Hepatocyte (in vitro differentiated cells): ENCODE results near the gene TBC1D4. TPM values are rescaled to one million over a fixed set of nuclear protein-coding genes. Genes with fewer than 3 reads are reported as not detected.

Source experiments
- DNase-seq: peaks from one replicate; pipeline ENCODE4 v3.0.0-alpha.2; 2016; ENCODE audit warnings: low spot score
- H2AFZ ChIP-seq: fragments of 200-600 bp; sonication (generic); 2 replicates; pipeline ENCODE4 v1.6.0; 2016; ENCODE audit warnings: antibody characterized with exemption, mild to moderate bottlenecking
- H3K27ac ChIP-seq: fragments of 200-600 bp; sonication (generic); 2 replicates; pipeline ENCODE4 v1.5.1; 2016; ENCODE audit warnings: mild to moderate bottlenecking
- H3K27me3 ChIP-seq: fragments of 200-600 bp; sonication (generic); 2 replicates; pipeline ENCODE4 v1.6.1; 2016
- H3K36me3 ChIP-seq: fragments of 200-600 bp; sonication (generic); replicated peaks from 2 replicates; pipeline ENCODE4 v1.5.1; 2016; ENCODE audit warnings: low read depth; ENCODE audit not compliant: insufficient read depth
- H3K4me1 ChIP-seq: fragments of 200-600 bp; sonication (generic); 2 replicates; pipeline ENCODE4 v1.5.1; 2016; ENCODE audit warnings: mild to moderate bottlenecking, moderate library complexity; ENCODE audit not compliant: insufficient read depth
- H3K4me2 ChIP-seq: fragments of 200-600 bp; sonication (generic); 2 replicates; pipeline ENCODE4 v1.6.0; 2016
- H3K4me3 ChIP-seq: fragments of 200-600 bp; sonication (generic); 2 replicates; pipeline ENCODE4 v1.5.1; 2016; ENCODE audit warnings: mild to moderate bottlenecking
- H3K79me2 ChIP-seq: fragments of 200-600 bp; sonication (generic); 2 replicates; pipeline ENCODE4 v1.6.0; 2017; ENCODE audit warnings: mild to moderate bottlenecking
- H3K9me2 ChIP-seq: fragments of 200-600 bp; sonication (generic); replicated peaks from 2 replicates; pipeline ENCODE4 v1.6.0; 2017; ENCODE audit warnings: mild to moderate bottlenecking; ENCODE audit not compliant: insufficient read depth
- H3K9me3 ChIP-seq: fragments of 200-600 bp; sonication (generic); 2 replicates; pipeline ENCODE4 v1.5.1; 2016; ENCODE audit warnings: low read depth, mild to moderate bottlenecking
- H4K20me1 ChIP-seq: fragments of 200-600 bp; sonication (generic); 2 replicates; pipeline ENCODE4 v1.6.0; 2016; ENCODE audit warnings: mild to moderate bottlenecking; ENCODE audit not compliant: insufficient read depth, poor library complexity, severe bottlenecking
- EZH2 ChIP-seq: fragments of 200-600 bp; sonication (generic); IDR thresholded peaks from 2 replicates; pipeline ENCODE4 v1.6.1; 2016; ENCODE audit warnings: antibody characterized with exemption, mild to moderate bottlenecking, borderline replicate concordance
- EZH2phosphoT487 ChIP-seq: fragments of 200-600 bp; sonication (generic); IDR thresholded peaks from one replicate; pipeline ENCODE4 v1.6.1; 2018; ENCODE audit warnings: antibody characterized with exemption, mild to moderate bottlenecking, low read depth, moderate library complexity; ENCODE audit not compliant: unreplicated experiment, severe bottlenecking
- WGBS: methylation state at CpG from one replicate; pipeline ENCODE4 v1.1.6; 2016; ENCODE audit warnings: low lambda C conversion rate; ENCODE audit errors: missing lambda C conversion rate; 5-methylcytosine and 5-hydroxymethylcytosine counted together
- polyA plus RNA-seq: library from polyadenylated mRNA; unstranded; fragments of >200 nt; fragmentation: Nextera tagmentation; extraction: Ambion mirVana; gene quantifications from 2 replicates; pipeline ENCODE4 v1.2.1, GENCODE V29; 2016
- total RNA-seq: library from RNA; depleted of rRNA; stranded (reverse); fragments of >200 nt; gene quantifications from 2 replicates; pipeline ENCODE4 v1.2.3, GENCODE V29; 2014
- TF ChIP-seq, protein P1 (sequence below): fragments of 200-600 bp; sonication (generic); IDR thresholded peaks from 2 replicates; pipeline ENCODE4 v1.5.1; 2016; ENCODE audit warnings: antibody characterized with exemption, mild to moderate bottlenecking; ENCODE audit not compliant: poor library complexity

TBC1D4 gene
- total and polyA plus RNA-seq, 2 experiments from 2014 or later = 7.6 to 17.1 TPM

DNA sequence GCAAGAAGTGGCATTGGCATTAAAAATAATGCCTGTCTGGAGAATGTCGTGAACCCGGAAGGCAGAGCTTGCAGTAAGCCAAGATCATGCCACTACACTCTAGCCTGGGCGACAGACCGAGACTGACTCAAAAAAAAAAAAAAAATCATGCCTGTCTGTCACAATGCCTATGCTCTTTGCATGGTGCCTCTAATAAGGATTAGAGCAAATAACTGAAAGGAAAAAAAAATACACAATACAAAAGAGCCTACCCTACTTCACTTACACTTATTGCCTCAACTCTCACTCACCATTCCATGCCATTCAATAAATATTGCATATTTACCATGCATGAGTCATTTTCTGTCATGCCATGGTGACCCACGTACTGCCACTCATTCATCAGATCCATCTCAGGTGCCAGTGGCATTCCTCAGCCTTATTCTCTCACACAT lies 49.1 kb downstream of the TBC1D4 start:
- Histone ChIP-seq H3K4me3 (no peak overlapping the region), H2AFZ (no peak overlapping the region), H3K36me3 (no peaks in the 10 kb centered on the region), H3K79me2 (peaks cover 15% of the 10 kb centered on the region), H3K4me1 (peaks cover 5% of the 10 kb centered on the region), H3K27me3 (no peaks in the 10 kb centered on the region), H3K4me2 (no peak overlapping the region), H3K9me3 (no peaks in the 10 kb centered on the region), H3K27ac (no peak overlapping the region), H3K9me2 (no peaks in the 10 kb centered on the region), H4K20me1 (no peaks in the 10 kb centered on the region)
- 90% methylated on average over 5 of the region's 5 CpGs for WGBS
- TF ChIP-seq, protein P1, sequence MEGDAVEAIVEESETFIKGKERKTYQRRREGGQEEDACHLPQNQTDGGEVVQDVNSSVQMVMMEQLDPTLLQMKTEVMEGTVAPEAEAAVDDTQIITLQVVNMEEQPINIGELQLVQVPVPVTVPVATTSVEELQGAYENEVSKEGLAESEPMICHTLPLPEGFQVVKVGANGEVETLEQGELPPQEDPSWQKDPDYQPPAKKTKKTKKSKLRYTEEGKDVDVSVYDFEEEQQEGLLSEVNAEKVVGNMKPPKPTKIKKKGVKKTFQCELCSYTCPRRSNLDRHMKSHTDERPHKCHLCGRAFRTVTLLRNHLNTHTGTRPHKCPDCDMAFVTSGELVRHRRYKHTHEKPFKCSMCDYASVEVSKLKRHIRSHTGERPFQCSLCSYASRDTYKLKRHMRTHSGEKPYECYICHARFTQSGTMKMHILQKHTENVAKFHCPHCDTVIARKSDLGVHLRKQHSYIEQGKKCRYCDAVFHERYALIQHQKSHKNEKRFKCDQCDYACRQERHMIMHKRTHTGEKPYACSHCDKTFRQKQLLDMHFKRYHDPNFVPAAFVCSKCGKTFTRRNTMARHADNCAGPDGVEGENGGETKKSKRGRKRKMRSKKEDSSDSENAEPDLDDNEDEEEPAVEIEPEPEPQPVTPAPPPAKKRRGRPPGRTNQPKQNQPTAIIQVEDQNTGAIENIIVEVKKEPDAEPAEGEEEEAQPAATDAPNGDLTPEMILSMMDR = no peak
- TF ChIP-seq EZH2phosphoT487 (no peak), EZH2 (no peak)
- no peak for DNase-seq

DNA sequence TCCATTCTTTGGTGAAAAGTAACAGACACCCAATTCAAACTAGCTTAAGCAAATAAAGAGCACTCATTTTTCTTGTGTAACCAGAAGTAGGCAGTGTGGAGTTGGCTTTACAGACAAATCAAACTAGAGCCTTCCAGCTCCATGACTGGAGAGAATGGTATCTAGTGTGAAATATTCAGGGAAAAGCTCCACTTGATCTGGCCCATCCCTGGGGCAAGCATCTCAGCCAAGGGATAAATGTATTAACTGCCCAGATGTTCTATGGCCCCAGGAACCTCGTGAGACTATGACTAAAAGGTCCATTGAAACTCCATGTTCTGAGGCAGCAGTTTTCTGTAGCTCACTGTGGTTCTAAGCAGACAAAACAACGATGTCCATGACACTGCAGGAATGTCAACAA lies 49.9 kb downstream of the TBC1D4 start:
- no peak for DNase-seq
- Histone ChIP-seq H3K4me3 (no peak overlapping the region), H3K27me3 (no peaks in the 10 kb centered on the region), H3K36me3 (no peaks in the 10 kb centered on the region), H3K27ac (no peak overlapping the region), H3K9me3 (no peaks in the 10 kb centered on the region), H4K20me1 (no peaks in the 10 kb centered on the region), H3K4me2 (no peak overlapping the region), H2AFZ (no peak overlapping the region), H3K79me2 (peaks cover 15% of the 10 kb centered on the region), H3K4me1 (no peaks in the 10 kb centered on the region), H3K9me2 (no peaks in the 10 kb centered on the region)
- TF ChIP-seq, protein P1 = no peak
- TF ChIP-seq EZH2phosphoT487 = no peak
- no peak for TF ChIP-seq EZH2
- WGBS = 83% methylated on average over 2 of the region's 2 CpGs

DNA sequence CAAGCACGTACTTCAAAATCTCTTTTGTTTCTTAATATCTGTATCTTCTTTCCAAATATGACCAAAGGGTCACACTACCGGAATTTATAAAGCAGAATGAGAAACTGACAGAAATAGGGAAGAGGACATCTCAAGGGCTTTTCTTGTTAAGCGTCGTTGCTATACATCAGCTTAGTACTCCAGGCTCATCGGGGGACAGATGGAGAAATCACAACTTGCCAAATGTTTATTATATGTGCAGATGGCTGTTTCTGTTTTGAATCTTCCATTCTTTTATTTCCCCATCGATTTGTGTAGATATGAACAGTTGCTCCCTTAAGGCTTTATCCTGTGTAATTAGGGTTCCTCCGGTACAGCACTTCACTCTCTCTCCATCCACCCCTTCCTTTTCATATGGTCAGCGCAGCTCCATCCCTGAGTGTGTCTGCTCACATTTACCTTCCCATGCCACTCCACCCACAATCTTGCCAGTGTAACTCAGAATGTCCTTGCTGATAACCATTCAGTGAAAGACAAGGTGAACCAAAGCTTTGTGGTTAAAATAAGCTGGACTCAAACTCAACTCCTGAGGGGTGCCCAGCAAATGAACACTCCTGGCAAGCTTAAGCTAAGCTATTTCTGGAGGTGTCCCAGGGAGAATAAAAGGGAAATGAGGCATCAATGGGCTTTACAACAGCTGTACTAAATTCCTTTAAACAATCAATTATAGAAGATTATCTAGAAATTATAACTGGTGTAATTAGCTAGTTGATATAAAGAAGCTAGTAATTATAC lies 51.3 kb downstream of the TBC1D4 start:
- Histone ChIP-seq H3K27ac (no peak overlapping the region), H4K20me1 (no peaks in the 10 kb centered on the region), H3K9me3 (no peaks in the 10 kb centered on the region), H3K9me2 (no peaks in the 10 kb centered on the region), H3K79me2 (peaks cover 15% of the 10 kb centered on the region), H2AFZ (no peak overlapping the region), H3K36me3 (no peaks in the 10 kb centered on the region), H3K4me3 (no peak overlapping the region), H3K4me1 (no peaks in the 10 kb centered on the region), H3K27me3 (no peaks in the 10 kb centered on the region), H3K4me2 (no peak overlapping the region)
- TF ChIP-seq, protein P1 = no peak
- TF ChIP-seq EZH2phosphoT487 (no peak), EZH2 (no peak)
- no peak for DNase-seq
- 92% methylated on average over 8 of the region's 8 CpGs for WGBS
